ENCODE results near the gene AOAH. TPM values are rescaled to one million over a fixed set of nuclear protein-coding genes. Genes with fewer than 3 reads are reported as not detected.

Gene AOAH
- total RNA-seq, 4 donors from 2014 or later, result 0.68 to 12.0 (median 4.8) TPM

- H3K9me3 ChIP-seq, result no peaks in the 10 kb centered on the region
Measured at GRCh38 chr7:36639826-36640225, 84.5 kb downstream of the AOAH start.

DNA sequence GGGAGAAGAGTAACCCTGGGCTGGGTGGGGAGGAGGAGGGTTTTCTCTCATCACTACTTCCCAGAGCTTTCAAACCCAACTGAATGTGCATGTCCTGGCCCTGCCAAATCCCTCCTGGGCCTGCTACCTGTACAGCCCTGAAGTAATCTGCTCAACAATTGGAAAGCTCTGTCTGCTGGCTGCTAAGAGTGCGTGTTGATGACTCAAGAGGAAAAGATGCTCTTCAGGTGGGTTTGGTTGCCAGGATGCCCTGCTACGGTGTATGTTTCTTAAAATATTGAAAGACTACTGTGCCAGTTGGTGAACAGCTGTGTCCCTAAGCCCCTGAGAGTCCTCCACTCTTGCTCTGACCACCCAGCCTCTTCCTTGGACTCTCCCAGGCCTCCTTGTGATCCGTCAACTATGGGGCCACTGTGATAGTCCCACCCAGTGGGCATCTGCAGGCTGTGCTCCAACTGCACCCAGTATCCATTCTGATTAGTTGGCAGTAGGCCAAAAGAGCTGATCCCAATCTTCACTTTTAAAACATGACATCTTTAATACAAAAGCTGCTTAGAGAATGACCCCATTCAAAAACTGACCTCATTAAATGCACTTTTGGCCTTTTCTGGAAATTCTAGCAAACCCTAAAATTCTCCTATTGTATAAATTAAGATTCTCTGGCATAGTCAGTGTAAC lies 85.6 kb downstream of the AOAH start:
- no peak for DNase-seq
- intact Hi-C loops (cut with DNase I), result no loop called here
- TF ChIP-seq POLR2A (IDR thresholded peaks at IDR 0.05), result no peak
- TF ChIP-seq, protein P1, sequence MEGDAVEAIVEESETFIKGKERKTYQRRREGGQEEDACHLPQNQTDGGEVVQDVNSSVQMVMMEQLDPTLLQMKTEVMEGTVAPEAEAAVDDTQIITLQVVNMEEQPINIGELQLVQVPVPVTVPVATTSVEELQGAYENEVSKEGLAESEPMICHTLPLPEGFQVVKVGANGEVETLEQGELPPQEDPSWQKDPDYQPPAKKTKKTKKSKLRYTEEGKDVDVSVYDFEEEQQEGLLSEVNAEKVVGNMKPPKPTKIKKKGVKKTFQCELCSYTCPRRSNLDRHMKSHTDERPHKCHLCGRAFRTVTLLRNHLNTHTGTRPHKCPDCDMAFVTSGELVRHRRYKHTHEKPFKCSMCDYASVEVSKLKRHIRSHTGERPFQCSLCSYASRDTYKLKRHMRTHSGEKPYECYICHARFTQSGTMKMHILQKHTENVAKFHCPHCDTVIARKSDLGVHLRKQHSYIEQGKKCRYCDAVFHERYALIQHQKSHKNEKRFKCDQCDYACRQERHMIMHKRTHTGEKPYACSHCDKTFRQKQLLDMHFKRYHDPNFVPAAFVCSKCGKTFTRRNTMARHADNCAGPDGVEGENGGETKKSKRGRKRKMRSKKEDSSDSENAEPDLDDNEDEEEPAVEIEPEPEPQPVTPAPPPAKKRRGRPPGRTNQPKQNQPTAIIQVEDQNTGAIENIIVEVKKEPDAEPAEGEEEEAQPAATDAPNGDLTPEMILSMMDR (IDR thresholded peaks at IDR 0.05), result no peak
- 67 to 75% methylated on average over 2 to 3 of the region's 3 CpGs for WGBS, 2 donors
- no peak overlapping the region for H3K4me3 ChIP-seq
- no peaks in the 10 kb centered on the region for H3K4me1 ChIP-seq
- H3K36me3 ChIP-seq, result no peaks in the 10 kb centered on the region
- H3K27me3 ChIP-seq, result no peaks in the 10 kb centered on the region
- H3K27ac ChIP-seq, result no peak overlapping the region
- no peaks in the 10 kb centered on the region for H3K9me3 ChIP-seq

More at GRCh38 chr7:36639826-36640225, 84.5 kb downstream of the AOAH start:
- Histone ChIP-seq H3K36me3 (no peaks in the 10 kb centered on the region), H3K27me3 (no peaks in the 10 kb centered on the region), H3K4me1 (no peaks in the 10 kb centered on the region), H3K4me3 (no peak overlapping the region), H3K27ac (no peak overlapping the region)
- no peak for DNase-seq
- WGBS, 2 donors, result 47 to 73% methylated on average over 6 to 8 of the region's 8 CpGs
- TF ChIP-seq, protein P1 (IDR thresholded peaks at IDR 0.05), result no peak
- TF ChIP-seq POLR2A (IDR thresholded peaks at IDR 0.05), result no peak
- intact Hi-C loops (cut with DNase I), result no loop called here

DNA sequence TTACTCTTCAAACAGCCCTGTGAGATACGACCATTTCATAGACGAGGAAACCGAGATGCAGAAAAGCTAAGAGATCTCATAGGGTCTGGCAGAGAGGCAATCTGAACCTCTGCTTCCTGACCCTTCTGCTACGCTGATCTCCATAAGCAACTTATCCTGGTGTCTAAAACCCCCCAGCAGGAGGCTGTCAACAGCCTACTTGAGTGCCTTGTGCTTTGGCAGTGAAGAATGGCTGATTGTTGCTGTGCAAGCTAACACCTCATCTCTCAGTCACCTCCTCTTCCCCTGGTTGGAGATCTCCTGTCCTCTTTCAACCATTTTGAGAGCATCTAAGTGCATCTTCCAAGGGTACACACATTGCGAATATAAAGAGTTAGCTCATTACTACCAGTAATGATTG lies 86.2 kb downstream of the AOAH start:
- intact Hi-C loops (cut with DNase I), result no loop called here
- no peak overlapping the region for H3K27ac ChIP-seq
- no peak overlapping the region for H3K4me3 ChIP-seq
- H3K27me3 ChIP-seq, result no peaks in the 10 kb centered on the region
- no peaks in the 10 kb centered on the region for H3K9me3 ChIP-seq
- H3K4me1 ChIP-seq, result no peaks in the 10 kb centered on the region
- TF ChIP-seq, protein P1 (IDR thresholded peaks at IDR 0.05), result no peak
- no peak for TF ChIP-seq POLR2A (IDR thresholded peaks at IDR 0.05)
- whole genome bisulfite sequencing, 2 donors, result 84 to 90% methylated on average over 4 to 5 of the region's 5 CpGs
- DNase-seq, result no peak
- no peaks in the 10 kb centered on the region for H3K36me3 ChIP-seq

DNA sequence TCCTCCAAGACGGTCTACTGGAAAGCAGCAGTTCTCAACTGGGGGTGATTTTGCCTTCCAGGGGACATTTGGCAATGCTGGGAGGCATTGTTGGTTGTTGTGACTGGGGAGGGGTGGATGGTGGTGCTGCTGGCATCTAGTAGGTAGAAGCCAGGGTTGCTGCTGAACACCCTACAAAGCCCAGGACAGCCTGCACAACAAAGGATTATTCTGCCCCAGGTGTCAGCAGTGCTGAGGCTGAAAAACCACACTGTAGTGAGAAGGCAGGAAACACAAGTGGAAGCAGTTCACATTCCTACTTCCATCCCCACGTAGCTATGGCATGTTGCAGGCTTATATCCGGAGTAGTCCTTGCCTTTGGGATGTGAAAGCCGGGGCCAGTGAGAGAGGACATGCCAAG lies 86.9 kb downstream of the AOAH start:
- Histone ChIP-seq H3K9me3 (no peaks in the 10 kb centered on the region), H3K4me1 (no peaks in the 10 kb centered on the region), H3K27me3 (no peaks in the 10 kb centered on the region), H3K4me3 (no peak overlapping the region), H3K27ac (no peak overlapping the region), H3K36me3 (no peaks in the 10 kb centered on the region)
- intact Hi-C loops (cut with DNase I), result no loop called here
- no peak for DNase-seq
- TF ChIP-seq, protein P1 (IDR thresholded peaks at IDR 0.05), result no peak
- no peak for TF ChIP-seq POLR2A (IDR thresholded peaks at IDR 0.05)
- WGBS, 2 donors, result 81 to 84% methylated on average over 4 of the region's 4 CpGs

GRCh38 chr7:36636126-36636525 lies 88.2 kb downstream of the AOAH start:
- intact Hi-C loops (cut with DNase I), result no loop called here
- WGBS, 2 donors, result 64 to 72% methylated on average over 5 of the region's 5 CpGs
- no peaks in the 10 kb centered on the region for H3K4me1 ChIP-seq
- H3K36me3 ChIP-seq, result no peaks in the 10 kb centered on the region
- H3K4me3 ChIP-seq, result no peak overlapping the region
- DNase-seq, result no peak
- no peaks in the 10 kb centered on the region for H3K27me3 ChIP-seq
- TF ChIP-seq, protein P1 (IDR thresholded peaks at IDR 0.05), result no peak
- TF ChIP-seq POLR2A (IDR thresholded peaks at IDR 0.05), result no peak
- no peak overlapping the region for H3K27ac ChIP-seq
- H3K9me3 ChIP-seq, result no peaks in the 10 kb centered on the region

All from esophagus squamous epithelium (tissue), 5 donors.